ENCODE data around the gene EIF4G3. TPM values are rescaled to one million over a fixed set of nuclear protein-coding genes. Genes with fewer than 3 reads are reported as not detected.
"Not testable (repeated sequence)": the region's sequence is repeated elsewhere in the genome, so short reads cannot be mapped to it uniquely, and the experiment has no call there.

The EIF4G3 gene
- polyA plus RNA-seq, 5 donors, result 46.6 to 70.3 (median 63.5) TPM

DNA sequence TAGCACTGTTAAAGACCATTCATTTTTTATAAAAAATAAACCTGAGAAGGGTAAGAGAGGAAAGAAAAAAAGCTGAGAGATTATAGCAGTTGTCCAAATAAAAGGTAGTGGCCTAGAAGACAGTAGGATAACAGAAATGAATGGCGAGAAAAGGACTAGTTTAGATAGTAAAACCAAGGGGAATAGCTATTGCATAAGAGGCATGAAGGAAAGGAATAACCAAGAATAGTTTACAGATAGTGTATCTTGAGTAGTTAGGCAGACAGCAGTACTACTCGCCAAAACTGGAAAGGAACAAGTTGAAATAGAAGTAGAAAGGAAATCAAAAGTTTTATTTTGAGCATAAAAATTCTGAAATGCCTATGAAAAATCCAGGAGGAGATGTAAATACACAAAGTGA, 70.5 kb downstream of the EIF4G3 start:
- DNase-seq, result no peak

- no peak for DNase-seq
Observed at GRCh38 chr1:21105807-21106206, 70.9 kb downstream of the EIF4G3 start.

DNA sequence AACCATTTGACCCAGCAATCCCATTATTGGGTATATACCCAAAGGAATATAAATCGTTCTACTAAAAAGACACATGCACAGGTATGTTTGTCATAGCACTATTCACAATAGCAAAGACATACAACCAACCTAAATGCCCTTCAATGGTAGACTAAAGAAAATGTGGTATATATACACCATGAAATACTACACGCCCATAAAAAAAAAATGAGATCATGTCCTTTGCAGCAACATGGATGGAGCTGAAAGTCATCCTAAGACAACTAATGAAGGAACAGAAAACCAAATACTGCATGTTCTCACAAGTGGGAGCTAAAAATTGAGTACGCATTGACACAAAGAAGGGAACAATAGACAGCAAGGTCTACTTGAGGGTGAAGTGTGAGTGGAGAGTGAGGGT, 72.0 kb downstream of the EIF4G3 start:
- DNase-seq, result no peak

- DNase-seq, result peak in 1 of 2 donors; percentile 31
Observed at GRCh38 chr1:21100481-21100921, 76.2 kb downstream of the EIF4G3 start.

GRCh38 chr1:21099869-21100131, 76.9 kb downstream of the EIF4G3 start:
- DNase-seq, result no peak

DNA sequence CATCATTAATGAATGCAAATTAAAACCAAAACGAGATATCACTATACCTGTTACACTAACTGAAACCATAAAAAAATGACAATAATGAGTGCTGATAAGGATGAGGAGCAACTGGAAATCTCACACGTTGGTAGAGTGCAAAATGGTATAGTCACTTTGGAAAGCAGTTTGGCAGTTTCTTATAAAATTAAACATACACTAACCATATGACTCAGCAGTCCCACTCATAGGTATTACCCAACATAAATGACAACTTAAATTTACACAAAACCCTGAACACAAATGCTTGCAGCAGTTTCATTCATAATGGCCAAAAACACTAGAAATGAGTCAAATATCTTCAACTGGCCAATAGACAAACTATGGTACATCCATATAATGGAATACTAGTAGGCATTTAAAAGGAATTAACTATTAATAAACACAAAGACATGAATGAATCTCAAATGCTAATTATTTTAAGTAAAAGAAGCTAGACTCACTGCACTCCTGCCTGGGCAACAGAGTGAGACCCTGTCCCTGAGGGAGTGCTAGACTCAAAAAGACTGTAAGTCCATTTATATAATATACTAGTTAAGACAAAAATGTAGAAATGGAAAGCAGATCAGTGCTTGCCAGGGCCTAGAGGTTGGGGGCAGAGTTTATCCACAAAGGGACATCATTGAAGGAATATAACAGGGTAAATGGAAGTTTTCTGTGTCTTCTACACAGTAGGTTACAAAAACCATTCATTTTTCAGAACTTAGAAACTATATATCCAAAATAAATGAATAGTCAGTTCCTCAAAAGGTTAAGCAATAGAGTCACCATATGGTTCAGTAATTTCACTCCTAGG, 77.4 kb downstream of the EIF4G3 start:
- DNase-seq, result no peak

DNA sequence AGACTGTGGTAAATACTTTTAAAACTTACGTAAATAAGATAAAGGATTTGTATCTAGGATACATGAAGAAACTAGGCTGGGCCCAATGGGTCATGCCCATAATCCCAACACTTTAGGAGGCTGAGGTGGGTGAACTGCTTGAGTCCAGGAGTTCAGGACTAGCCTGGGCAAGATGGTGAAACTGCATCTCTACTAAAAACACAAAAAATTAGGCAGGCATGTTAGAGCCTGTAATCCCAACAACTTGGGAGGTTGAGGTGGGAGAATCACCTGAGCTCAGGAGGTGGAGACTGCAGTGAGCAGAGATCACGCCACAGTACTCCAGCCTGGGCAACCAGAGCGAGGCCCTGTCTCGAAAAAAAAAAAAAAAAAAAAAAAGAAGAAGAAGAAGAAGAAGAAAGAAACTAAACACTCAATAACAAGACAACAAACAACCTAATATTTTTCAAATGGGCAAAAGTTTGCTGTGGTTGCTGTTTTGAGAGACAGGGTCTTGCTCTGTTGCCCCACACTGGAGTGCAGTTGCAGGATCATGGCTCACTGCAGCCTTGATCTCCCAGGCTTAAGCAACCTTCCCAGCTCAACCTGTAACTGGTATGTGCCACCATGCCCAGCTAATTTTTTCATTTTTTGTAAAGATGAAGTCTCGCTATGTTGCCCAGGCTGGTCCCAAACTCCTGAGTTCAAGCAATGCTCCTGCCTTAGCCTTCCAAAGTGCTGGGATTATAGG, 78.3 kb downstream of the EIF4G3 start:
- DNase-seq, result no peak

GRCh38 chr1:21097729-21098128, 79.0 kb downstream of the EIF4G3 start:
- DNase-seq, result no peak

DNA sequence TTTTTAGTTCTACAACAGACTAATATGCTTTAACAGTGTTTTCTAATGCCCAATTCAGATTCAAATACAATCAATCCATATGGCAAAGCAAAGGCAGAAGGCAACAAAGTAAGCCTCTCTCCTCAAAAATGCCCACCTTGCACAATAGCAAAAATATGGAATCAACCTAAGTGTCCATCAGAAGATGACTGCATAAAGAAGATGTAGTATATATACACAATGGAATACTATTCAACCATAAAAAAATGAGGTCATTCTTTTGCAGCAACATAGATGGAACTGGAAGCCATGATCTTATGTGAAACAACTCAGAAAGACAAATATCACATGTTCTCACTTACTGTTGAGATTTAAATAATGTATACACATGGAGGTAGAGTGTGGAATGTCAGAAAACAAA, 80.7 kb downstream of the EIF4G3 start:
- no peak for DNase-seq

DNA sequence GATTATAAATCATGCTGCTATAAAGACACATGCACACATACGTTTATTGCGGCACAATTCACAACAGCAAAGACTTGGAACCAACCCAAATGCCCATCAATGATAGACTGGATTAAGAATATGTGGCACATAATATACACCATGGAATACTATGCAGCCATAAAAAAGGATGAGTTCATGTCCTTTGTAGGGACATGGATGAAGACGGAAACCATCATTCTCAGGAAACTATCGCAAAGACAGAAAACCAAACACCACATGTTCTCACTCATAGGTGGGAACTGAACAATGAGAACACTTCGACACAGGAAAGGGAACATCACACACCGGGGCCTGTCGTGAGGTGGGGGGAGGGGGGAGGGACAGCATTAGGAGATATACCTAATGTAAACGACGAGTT, 82.4 kb downstream of the EIF4G3 start:
- DNase-seq, result not testable (repeated sequence)

DNA sequence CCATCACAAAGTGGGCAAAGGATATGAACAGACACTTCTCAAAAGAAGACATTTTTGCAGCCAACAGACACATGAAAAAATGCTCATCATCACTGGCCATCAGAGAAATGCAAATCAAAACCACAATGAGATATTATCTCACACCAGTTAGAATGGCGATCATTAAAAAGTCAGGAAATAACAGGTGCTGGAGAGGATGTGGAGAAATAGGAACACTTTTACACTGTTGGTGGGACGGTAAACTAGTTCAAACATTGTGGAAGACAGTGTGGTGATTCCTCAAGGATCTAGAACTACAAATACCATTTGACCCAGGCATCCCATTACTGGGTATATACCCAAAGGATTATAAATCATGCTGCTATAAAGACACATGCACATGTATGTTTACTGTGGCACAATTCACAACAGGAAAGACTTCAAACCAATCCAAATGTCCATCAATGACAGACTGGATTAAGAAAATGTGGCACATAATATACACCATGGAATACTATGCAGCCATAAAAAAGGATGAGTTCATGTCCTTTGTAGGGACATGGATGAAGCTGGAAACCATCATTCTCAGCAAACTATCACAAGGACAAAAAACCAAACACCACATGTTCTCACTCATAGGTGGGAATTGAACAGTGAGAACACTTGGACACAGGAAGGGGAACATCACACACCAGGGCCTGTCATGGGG, 83.3 kb downstream of the EIF4G3 start:
- DNase-seq, result not testable (repeated sequence)

- not testable (repeated sequence) for DNase-seq
Observed at GRCh38 chr1:21092545-21092944, 84.2 kb downstream of the EIF4G3 start.

GRCh38 chr1:21091053-21091690, 85.5 kb downstream of the EIF4G3 start:
- not testable (repeated sequence) for DNase-seq

GRCh38 chr1:21090463-21090862, 86.2 kb downstream of the EIF4G3 start:
- DNase-seq, result no peak

- no peak for DNase-seq
Observed at GRCh38 chr1:21089731-21090130, 87.0 kb downstream of the EIF4G3 start.

DNA sequence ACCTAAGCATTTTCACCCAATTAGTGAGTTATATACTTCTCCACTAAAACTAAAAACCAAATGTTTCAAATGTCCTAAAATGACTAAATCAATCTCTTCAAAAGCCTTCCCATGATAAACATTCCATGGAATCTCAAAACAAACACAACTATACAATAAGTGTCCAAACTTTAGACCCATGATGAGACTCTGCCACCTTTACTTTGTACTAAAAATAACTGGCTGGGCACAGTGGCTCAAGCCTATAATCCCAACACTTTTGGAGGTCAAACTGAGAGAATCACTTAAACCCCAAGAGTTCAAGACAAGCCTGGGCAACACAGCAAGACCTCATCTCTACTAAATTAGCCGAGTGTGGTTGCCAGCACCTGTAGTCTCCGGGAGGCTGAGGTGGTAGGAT, 87.4 kb downstream of the EIF4G3 start:
- DNase-seq, result no peak

DNA sequence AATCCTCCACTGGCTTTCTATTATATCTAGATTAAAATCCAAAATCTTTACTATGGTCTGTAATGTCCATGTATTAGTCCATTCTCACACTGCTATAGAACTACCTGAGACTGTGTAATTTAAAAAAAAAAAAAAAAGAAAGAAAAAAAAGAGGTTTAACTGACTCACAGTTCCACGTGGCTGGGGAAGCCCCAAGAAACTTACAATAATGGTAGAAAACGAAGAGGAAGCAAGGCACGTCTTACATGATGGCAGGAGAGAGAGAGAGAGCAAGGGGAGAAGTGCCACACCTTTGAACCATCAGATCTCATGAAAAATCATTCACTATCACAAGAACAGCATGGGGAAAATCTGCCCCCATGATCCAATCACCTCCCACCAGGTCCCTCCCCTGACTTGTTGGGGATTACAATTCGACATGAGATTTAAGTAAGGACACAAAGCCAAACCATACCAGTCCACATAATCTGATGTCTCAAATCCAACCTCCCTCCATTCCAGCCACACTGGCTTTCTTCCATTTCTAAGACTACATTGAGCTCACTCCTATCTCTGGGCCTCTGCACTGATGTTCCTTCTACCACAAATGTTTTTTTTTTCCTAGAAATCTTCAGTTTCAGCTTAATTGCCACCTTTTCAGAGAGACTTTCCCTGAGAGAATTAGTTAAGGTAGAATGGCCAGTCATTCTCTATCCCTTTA, 92.4 kb downstream of the EIF4G3 start:
- DNase-seq, result no peak

- no peak for DNase-seq
Observed at GRCh38 chr1:21082073-21082472, 94.6 kb downstream of the EIF4G3 start.

DNA sequence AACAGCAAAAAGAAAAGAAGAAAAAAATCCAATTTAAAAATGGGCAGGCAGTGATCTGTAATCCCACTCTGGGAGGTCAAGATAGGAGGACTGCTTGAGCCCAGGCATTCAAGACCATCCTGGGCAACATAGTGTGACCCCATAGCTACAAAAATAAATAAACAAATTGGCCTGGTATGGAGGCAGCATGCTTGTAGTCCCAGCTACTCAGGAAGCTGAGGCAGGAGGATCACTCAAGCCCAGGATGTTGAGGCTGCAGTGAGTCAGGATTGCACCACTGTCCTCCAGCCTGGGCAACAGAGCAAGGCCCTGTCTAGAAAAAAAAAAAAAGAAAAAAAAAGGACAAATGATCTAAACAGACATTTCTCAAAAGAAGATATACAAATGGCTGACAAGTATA, 99.6 kb downstream of the EIF4G3 start:
- no peak for DNase-seq

- DNase-seq, result no peak
Observed at GRCh38 chr1:21072721-21073120, 104.0 kb downstream of the EIF4G3 start.

DNA sequence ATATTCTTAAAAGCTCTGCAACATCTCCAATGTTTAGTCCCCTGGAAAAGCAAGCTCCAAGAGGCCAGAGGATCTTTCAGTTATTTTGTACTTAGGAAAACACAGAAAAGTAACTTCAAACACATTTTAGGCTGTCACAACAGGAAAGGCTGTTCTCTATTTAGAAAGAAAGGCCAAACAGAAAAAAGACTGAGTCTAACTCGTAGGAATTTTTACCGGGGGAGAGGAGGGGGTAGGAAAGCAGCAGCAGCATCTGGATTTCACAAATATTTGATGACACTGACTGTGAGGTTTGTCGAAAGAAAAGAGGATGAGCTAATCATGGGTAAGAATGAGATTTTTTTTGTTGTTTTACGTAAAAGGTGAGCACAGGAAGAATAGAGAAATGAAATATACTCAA, 107.1 kb downstream of the EIF4G3 start:
- DNase-seq, result no peak

GRCh38 chr1:21068937-21069336, 107.8 kb downstream of the EIF4G3 start:
- no peak for DNase-seq
